Measurements from ENCODE around the gene RNF175.

RNF175 gene

GRCh38 chr4:153785910-153786721 is 26.3 kb upstream of the RNF175 start:
- DNase-seq (no peak), ATAC-seq (no peak)

DNA sequence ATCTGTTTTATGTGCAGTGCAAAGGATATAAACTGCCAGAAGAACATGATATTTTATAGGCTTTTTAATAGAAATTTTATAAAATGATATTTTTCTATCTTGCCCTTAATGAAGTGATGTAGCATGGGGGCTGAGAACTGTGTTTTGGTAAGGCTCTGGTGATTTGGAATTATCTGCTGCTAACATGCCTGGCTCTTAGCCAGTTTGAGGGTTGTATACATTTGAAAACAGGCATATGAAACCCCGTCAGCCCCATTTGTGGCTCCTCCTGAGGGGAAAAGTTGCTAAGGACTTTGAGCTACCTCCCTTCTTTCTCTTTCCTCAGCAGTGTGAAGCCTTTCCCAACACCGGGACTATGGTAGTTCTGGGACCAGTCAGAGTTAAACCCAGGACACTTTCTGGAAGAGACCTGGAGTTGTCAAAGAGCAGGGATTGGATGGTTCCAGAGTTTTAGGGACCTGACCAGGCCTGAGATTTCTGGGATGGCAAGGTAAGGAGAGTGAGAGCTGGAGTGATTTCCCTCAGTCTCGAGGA is 24.4 kb upstream of the RNF175 start:
- ATAC-seq (no peak), DNase-seq (no peak)

DNA sequence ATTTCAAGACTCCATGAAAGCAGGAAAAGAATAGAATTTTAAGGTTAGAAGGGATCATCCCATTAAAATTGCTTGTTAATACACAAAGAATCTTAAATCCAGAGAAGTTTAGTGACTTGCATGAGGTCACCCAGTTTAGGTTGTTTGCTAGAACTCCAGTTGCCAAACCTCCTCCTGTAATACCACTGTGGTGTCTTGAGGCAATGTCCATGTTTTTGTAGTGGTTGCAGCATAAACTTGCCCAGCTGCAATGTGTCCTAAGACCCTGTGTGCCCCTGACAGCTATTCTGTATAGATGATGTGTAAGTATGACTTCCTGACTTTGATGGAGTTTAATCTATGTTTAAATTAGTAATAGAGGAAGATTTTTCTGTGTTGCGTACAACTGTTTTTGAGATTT is 22.8 kb upstream of the RNF175 start:
- ATAC-seq (no peak), DNase-seq (no peak)

DNA sequence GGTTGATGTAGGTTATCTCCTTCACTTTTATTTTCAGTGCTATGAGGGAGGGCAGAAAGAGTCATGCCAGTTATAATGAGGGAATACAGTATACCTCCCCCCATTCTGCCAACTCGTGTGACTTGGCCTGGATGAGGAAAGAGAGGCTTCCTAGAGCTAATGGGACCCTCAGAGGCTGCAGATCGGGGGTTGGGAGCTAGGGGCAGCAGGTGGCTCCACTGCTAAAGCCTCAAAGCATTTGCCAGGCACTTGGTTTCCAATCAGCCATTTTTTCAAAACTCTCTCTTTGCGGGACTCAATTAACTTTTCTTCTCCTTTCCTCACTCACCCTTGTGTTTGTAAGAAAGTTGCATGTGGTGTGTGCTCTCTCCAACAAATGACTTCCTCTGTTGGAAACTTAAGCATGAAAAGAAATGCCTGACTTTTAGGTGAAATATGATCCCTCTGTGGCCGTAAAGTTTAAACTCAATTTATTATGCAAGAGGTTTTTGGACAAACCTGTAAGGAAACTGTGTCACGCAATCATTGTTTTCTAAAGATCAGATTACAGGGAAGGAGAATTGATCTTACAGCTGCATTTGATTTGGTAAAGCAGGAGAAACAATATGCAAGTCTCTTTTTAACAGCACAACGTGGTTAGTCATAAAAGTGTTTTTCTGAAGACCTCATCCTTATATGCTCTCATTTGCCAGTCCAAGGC is 22.0 kb upstream of the RNF175 start:
- DNase-seq (no peak), ATAC-seq (no peak)

DNA sequence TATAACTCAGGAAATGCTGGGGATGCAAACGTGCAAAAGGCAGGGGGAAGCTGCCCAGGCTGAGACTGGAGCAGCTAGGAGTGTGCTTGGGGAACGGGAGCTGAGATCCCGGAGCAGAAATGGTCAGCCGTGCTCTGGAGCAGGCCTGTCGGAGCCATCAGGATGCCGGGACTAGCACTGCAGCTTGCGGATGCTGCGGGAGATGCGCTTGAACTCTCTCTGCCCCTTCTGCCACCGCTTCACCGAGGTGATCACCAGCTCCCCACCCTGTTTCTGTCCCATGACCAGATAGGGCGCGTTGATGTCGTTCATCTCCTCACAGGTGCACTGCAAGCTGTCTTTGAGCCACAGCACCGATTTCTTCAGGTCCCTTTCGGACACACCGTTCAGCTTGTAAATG is 21.5 kb upstream of the RNF175 start:
- DNase-seq, result no peak
- ATAC-seq, result no peak

GRCh38 chr4:153780876-153781275 is 21.1 kb upstream of the RNF175 start:
- ATAC-seq (no peak), DNase-seq (no peak)

DNA sequence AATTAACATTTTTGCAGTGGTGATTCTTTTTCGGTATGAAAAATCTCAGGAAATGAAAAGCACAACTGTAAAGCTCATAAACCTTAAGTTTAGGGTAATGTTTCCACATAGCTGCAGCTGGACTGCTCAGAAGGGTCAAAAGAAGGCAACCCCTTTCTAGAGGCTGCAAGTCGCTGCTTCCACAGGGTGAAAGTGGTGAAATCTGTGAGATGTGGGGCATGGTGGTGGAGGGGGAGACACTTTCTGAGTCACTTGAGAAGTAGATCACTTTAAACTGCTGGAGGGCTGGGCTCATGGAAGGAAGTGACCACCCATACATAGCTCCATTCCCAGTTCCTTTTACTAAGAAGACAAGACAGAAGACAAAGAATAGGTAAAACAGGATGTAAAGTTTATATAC is 20.4 kb upstream of the RNF175 start:
- ATAC-seq, result no peak
- DNase-seq, result no peak

GRCh38 chr4:153778383-153778782 is 18.6 kb upstream of the RNF175 start:
- DNase-seq, result no peak
- ATAC-seq, result no peak

GRCh38 chr4:153777421-153777820 is 17.6 kb upstream of the RNF175 start:
- ATAC-seq (no peak), DNase-seq (no peak)

- DNase-seq (no peak), ATAC-seq (no peak)
Observed at GRCh38 chr4:153776601-153777000, 16.8 kb upstream of the RNF175 start.

- no peak for DNase-seq
- ATAC-seq, result no peak
Observed at GRCh38 chr4:153773236-153773690, 13.4 kb upstream of the RNF175 start.

DNA sequence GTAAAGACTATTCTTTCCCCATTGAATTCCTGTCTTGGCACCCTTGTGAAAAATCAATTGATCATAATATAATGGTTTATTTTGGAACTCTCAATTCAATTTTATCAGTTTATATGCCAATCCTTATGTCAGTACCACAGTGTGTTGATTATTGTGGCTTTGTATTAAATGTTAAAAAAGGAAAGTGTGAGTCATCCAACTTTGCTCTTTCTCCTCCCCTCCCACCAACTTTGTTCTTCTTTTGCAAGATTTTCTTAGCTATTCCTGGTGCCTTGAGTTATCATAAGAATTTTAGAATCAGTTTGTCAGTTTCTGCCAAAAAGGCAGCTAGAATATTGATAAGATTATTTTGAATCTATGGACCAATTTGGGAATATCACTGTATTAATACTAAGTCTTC is 11.2 kb upstream of the RNF175 start:
- ATAC-seq (no peak), DNase-seq (no peak)

- ATAC-seq, result no peak
- no peak for DNase-seq
Observed at GRCh38 chr4:153766758-153767157, 6.9 kb upstream of the RNF175 start.

- ATAC-seq (no peak), DNase-seq (no peak)
Observed at GRCh38 chr4:153765894-153766293, 6.1 kb upstream of the RNF175 start.

GRCh38 chr4:153764601-153765368 is 5.0 kb upstream of the RNF175 start:
- DNase-seq, result no peak

GRCh38 chr4:153763404-153763803 is 3.6 kb upstream of the RNF175 start:
- DNase-seq (peak; percentile 15), ATAC-seq (no peak)

More at GRCh38 chr4:153764601-153765368, 5.0 kb upstream of the RNF175 start:
- no peak for ATAC-seq

GRCh38 chr4:153758688-153759406 is 977 bp downstream of the RNF175 start:
- ATAC-seq (no peak), DNase-seq (no peak)

DNA sequence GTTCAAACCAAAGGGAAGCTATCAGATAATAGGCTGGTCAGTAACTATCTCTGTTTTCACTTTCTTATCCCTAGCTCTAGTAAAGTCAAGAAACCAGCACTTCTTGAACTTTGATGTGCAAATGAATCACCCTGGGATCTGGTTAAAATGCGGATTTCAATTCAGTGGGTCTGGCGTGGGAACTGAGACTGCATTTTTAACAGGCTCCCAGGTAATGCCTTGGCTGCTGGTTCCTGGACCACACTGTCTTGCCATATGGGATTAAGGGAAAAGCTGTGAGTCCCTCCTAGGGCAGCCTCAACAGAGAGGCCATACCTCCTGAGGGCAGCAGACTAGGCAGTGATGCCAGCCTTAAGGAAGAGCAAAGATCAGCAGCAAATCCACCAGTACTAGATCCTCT is 1.7 kb downstream of the RNF175 start:
- DNase-seq, result no peak
- ATAC-seq, result no peak

DNA sequence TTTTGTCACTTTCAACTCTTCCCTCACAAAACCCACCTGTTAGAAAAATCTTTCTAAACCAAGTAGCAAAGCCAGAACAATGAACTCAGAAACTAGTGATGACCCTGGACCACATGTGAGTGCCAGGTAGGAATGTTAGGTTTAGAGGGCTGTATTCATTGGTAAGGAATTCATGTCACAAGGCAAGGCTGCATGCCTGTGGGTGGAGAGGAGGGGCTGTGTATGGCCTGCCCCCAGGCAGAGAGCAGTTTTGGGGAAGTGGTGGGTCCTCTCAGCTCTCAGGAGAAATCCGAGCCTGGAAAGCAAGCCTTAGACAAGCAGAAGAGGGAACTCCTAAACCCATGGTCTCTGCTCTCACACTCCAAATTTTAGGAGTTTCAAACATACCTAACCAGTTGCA is 2.4 kb downstream of the RNF175 start:
- ATAC-seq, result no peak
- DNase-seq, result no peak

DNA sequence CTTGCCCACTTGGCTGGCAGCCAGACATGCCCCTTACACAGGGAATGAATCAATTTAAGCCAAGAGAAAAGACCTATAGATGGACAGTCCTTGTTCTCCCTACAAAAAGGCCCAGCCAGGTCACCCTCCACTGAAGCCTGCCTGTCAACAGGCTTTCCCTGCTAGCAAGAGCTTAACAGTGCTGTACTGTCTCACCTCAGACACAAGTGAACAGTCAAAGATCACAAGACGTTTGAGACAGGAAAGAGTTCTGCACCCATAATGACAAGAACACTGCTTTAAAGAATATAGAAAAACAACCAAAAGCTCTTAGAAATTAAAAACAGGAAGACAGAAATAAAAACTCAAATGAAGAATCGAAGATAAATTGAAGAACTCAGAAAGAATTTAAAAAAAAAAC is 4.6 kb downstream of the RNF175 start:
- ATAC-seq, result no peak

GRCh38 chr4:153750197-153750817 is 9.5 kb downstream of the RNF175 start:
- peak; percentile 88 for ATAC-seq

More for the DNA sequence above, 4.6 kb downstream of the RNF175 start:
- DNase-seq, result no peak

More at GRCh38 chr4:153750197-153750817, 9.5 kb downstream of the RNF175 start:
- peak; percentile 78 for DNase-seq
